ENCODE results near the gene ETV2.

- no peak for TF ChIP-seq PATZ1 (CRISPR knock-in tag; IDR thresholded peaks at IDR 0.05; ENCODE audit: borderline replicate concordance)
- no peak for TF ChIP-seq OSR1 (CRISPR knock-in tag; IDR thresholded peaks at IDR 0.05)
- no peak for TF ChIP-seq CREB5 (CRISPR knock-in tag; IDR thresholded peaks at IDR 0.05; ENCODE audit: low read depth)
- TF ChIP-seq ZFP30 (CRISPR knock-in tag; IDR thresholded peaks at IDR 0.05) = no peak
- TF ChIP-seq BACH2 (CRISPR knock-in tag; IDR thresholded peaks at IDR 0.05; ENCODE audit: borderline replicate concordance) = no peak
- no peak for TF ChIP-seq ISL1 (CRISPR knock-in tag; IDR thresholded peaks at IDR 0.05)
Observed at GRCh38 chr19:35615036-35615435, 26.5 kb upstream of the ETV2 start.
